Small intestine (tissue), 7 donors: ENCODE data around the gene EID3. TPM values are rescaled to one million over a fixed set of nuclear protein-coding genes. Genes with fewer than 3 reads are reported as not detected.
A peak's percentile ranks its signal among the peaks of the same experiment; 100 is the strongest.
"Not testable (repeated sequence)": the region's sequence is repeated elsewhere in the genome, so short reads cannot be mapped to it uniquely, and the experiment has no call there.

Source experiments
- DNase-seq, 2 donors: peaks; one replicate each; pipeline versions ENCODE4 v3.0.0 to v3.0.0-alpha.2; 2013
- FAIRE-seq: peaks from 2 replicates; lab custom pipeline; 2012; peaks lifted over from hg19 to GRCh38; lab: Jason Lieb, UNC
- H3K27ac ChIP-seq, 3 donors: one replicate each; pipeline ENCODE4 v1.5.1; 2013; ENCODE audit warnings: low read length in 2 of 3, mild to moderate bottlenecking in 2 of 3, control low read depth in 1 of 3, inconsistent platforms in 1 of 3, low read depth in 1 of 3, moderate library complexity in 1 of 3
- H3K27me3 ChIP-seq, 3 donors: one replicate each; pipeline ENCODE4 v1.6.1; 2013; ENCODE audit warnings: low read length in 3 of 3, inconsistent platforms in 1 of 3; ENCODE audit not compliant: control insufficient read depth in 3 of 3, insufficient read depth in 3 of 3
- H3K36me3 ChIP-seq, 3 donors: one replicate each; pipeline ENCODE4 v1.6.1; 2013; ENCODE audit warnings: low read length in 3 of 3, inconsistent platforms in 1 of 3, low read depth in 1 of 3, mild to moderate bottlenecking in 1 of 3, moderate library complexity in 1 of 3; ENCODE audit not compliant: control insufficient read depth in 3 of 3, insufficient read depth in 2 of 3
- H3K4me1 ChIP-seq, 3 donors: one replicate each; pipeline ENCODE4 v1.6.1; 2013; ENCODE audit warnings: low read length in 2 of 3, inconsistent platforms in 1 of 3, low read depth in 1 of 3, mild to moderate bottlenecking in 1 of 3, moderate library complexity in 1 of 3; ENCODE audit not compliant: control insufficient read depth in 3 of 3, insufficient read depth in 2 of 3
- H3K4me3 ChIP-seq, 3 donors: one replicate each; pipeline ENCODE4 v1.5.1; 2013; ENCODE audit warnings: low read length in 3 of 3, control low read depth in 1 of 3, inconsistent platforms in 1 of 3, low read depth in 1 of 3, mild to moderate bottlenecking in 1 of 3, moderate library complexity in 1 of 3
- H3K9me3 ChIP-seq, 2 donors: one replicate each; pipeline ENCODE4 v1.6.1; 2013; ENCODE audit warnings: low read depth in 1 of 2, low read length in 1 of 2; ENCODE audit not compliant: control insufficient read depth in 2 of 2, insufficient read depth in 1 of 2
- whole genome bisulfite sequencing, 3 donors: extraction: QIAGEN DNeasy Blood & Tissue Kit; methylation state at CpG; one replicate each; pipeline ENCODE4 v1.1.7; 2013; 5-methylcytosine and 5-hydroxymethylcytosine counted together
- polyA plus RNA-seq, 4 donors: library from polyadenylated mRNA; stranded (reverse) in 3 of 4; unstranded in 1 of 4; fragments of 200-250 nt in 3 of 4; fragments of 120-200 nt in 1 of 4; gene quantifications; one replicate each; pipeline versions ENCODE4 v1.2.1 to v1.2.3, GENCODE V29; 2013
- donor health status: healthy with polysubstance abuse.
- donor health status: control.
- donor health status: control.
- donor health status: Bipolar disorder and iron deficiency.
- donor health status: healthy.

Gene EID3
- polyA plus RNA-seq, 4 donors: 0.54 to 1.6 (median 0.87) TPM

DNA sequence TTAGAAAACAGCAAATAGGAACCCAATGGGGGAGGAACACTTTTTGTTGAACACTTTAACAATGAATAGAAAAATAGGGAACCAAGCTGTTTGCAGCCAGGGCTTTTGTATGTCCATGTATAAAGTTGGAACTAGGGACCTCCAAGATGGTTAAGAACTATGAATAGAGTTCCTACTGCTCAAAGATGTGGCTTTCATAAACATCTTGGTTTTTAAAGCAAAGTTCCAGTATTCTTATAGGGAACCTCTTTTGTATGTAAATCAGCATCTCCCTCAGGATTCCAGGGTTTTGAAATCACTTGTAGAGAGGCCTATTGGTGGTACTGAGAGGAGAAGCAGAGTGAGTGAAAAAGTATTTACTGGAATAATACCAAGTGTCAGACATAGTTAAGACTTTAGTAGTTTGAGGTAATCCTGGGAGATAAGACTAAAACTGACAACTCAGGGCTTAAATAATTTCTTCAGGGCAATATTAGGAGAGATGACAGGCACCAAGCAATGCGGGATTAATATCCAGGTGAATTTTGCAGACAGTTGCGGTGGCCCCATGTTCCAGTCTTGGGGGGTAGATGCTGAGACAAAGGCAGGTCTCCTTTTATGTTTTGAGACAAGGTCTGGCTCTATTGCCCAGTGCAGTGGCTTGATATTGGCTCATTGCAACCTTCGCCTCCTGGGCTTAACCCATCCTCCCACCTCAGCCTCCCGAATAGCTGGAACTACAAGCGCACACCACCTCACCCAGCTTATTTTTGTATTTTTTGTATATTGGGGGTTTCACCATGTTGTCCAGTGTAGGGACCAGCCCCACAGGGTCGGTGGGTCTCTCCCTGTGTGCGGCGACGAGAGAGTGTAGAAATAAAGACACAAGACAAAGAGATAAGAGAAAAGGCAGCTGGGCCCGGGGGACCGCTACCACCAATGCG is 10.4 kb upstream of the EID3 start:
- no peak for FAIRE-seq
- Histone ChIP-seq H3K4me1 (peaks cover 2 to 7% (median 4%) of the 10 kb centered on the region in 3 donors), H3K36me3 (peaks cover 9 to 18% (median 16%) of the 10 kb centered on the region in 3 donors), H3K27ac (no peak overlapping the region), H3K27me3 (no peaks in the 10 kb centered on the region), H3K9me3 (no peaks in the 10 kb centered on the region), H3K4me3 (no peak overlapping the region)
- no peak for DNase-seq
- 95 to 98% (median 97%) methylated on average over 12 of the region's 12 CpGs for WGBS, 3 donors

DNA sequence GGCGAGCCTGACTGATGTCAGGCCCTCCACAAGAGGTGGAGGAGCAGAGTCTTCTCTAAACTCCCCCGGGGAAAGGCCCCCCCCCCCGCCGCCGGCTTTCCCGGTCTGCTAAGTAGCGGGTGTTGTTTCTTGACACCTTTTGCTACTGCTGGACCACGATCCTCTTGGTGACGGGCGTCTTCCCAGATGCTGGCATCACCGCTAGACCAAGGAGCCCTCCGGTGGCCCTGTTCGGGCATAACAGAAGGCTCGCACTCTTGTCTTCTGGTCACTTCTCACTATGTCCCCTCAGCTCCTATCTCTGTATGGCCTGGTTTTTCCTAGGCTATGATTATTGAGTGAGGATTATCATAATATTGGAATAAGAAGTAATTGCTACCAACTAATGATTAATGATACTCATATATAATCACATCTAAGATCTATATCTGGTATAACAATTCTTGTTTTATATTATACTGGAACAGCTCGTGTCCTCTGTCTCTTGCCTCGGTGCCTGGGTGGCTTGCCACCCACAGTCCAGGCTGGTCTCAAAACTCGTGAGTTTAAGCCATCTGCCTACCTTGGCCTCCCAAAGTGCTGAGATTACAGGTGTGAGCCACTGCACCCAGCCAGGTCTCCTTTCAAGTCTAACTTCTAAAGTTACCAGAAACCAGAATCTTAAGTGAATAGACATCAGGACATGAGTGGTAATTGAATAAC is 9.2 kb upstream of the EID3 start:
- not testable (repeated sequence) for H3K27me3 ChIP-seq, H3K9me3 ChIP-seq, H3K4me3 ChIP-seq, H3K27ac ChIP-seq, H3K4me1 ChIP-seq, FAIRE-seq
- H3K36me3 ChIP-seq: peaks cover 9 to 18% (median 16%) of the 10 kb centered on the region in 3 donors
- peak; percentile 21 to 35 for DNase-seq
- WGBS, 3 donors: 76 to 93% (median 81%) methylated on average over 11 to 16 of the region's 17 CpGs

DNA sequence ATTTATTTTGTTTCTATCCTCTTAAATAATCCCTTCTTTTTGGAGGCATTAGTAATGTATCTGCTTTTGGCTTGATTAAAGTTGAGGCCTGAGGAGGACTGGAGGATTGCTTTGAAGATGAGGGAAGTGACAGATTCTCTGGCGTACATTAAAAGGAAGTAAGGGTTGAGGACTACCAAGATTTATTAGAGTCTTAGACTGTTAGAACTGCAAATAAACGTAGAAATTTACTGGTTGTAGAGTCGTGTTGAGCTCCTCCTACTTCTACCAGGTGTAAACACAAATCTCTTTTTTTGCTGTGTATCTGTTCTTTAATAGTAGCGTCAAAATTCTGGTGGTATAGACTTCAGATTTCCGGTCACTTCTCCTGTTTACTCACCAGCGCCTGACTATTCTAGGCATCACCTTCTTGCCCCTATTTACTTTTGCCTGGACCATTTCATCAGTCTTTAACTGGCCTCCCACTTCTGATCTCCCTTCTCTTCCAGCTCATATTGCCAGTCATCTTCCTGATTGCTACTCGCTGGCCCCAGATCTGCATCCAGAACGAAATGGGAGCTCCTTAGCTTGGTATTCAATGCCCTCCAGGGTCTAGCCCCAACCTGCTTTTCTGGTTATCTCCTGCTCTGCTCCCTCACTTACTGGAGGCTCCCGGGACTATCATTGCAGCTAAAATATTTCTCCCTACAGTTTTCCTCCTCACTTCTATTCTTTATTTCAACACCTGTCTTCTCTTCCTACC is 8.4 kb upstream of the EID3 start:
- DNase-seq (no peak), FAIRE-seq (no peak)
- no peaks in the 10 kb centered on the region for H3K9me3 ChIP-seq
- WGBS, 3 donors: 74 to 80% (median 78%) methylated on average over 9 of the region's 9 CpGs
- peaks cover 9 to 18% (median 16%) of the 10 kb centered on the region in 3 donors for H3K36me3 ChIP-seq
- H3K4me3 ChIP-seq: no peak overlapping the region
- H3K27me3 ChIP-seq: no peaks in the 10 kb centered on the region
- peaks cover 0 to 4% (median 2%) of the 10 kb centered on the region in 3 donors for H3K4me1 ChIP-seq
- H3K27ac ChIP-seq: no peak overlapping the region

DNA sequence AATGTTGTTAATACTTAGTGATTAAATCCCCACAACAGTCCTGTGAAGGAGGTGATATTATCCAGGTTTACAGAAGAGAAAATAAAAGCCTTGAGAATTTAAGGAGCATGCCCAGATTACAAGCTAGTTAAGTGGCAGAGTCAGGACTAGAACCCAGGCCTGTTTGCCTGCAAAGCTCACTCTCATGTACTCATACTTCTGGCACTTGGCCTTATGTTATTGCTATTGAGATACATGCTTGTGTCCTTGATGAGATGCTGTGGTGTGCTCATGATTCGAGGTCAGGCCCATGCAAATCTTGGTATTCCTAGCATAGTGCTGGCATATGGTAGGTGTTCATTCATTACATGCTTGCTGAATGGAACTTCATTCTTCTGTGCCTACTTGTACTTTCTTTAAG is 7.6 kb upstream of the EID3 start:
- no peak for FAIRE-seq
- H3K4me3 ChIP-seq: no peak overlapping the region
- peaks cover 9 to 16% (median 16%) of the 10 kb centered on the region in 3 donors for H3K36me3 ChIP-seq
- no peaks in the 10 kb centered on the region for H3K9me3 ChIP-seq
- no peak overlapping the region for H3K27ac ChIP-seq
- no peaks in the 10 kb centered on the region for H3K27me3 ChIP-seq
- H3K4me1 ChIP-seq: peaks cover 0 to 4% (median 0%) of the 10 kb centered on the region in 3 donors
- no peak for DNase-seq
- WGBS, 3 donors: 84 to 96% (median 87%) methylated on average over 1 of the region's 1 CpG

GRCh38 chr12:104296718-104297117 is 6.8 kb upstream of the EID3 start:
- H3K36me3 ChIP-seq: peaks cover 9 to 16% (median 13%) of the 10 kb centered on the region in 3 donors
- no peak overlapping the region for H3K4me3 ChIP-seq
- 30 to 76% (median 40%) methylated on average over 4 of the region's 4 CpGs for WGBS, 3 donors
- no peak overlapping the region for H3K27ac ChIP-seq
- no peak for FAIRE-seq
- DNase-seq: peak in 1 of 2 donors; percentile 64
- peaks cover 0 to 4% (median 0%) of the 10 kb centered on the region in 3 donors for H3K4me1 ChIP-seq
- no peaks in the 10 kb centered on the region for H3K9me3 ChIP-seq
- H3K27me3 ChIP-seq: no peaks in the 10 kb centered on the region

GRCh38 chr12:104297477-104298113 is 5.9 kb upstream of the EID3 start:
- Histone ChIP-seq H3K27ac (peak overlapping the region in 1 of 3 donors; percentile 11), H3K4me1 (peaks cover under 1 to 4% (median 1%) of the 10 kb centered on the region in 3 donors), H3K9me3 (no peaks in the 10 kb centered on the region), H3K27me3 (no peaks in the 10 kb centered on the region), H3K4me3 (no peak overlapping the region), H3K36me3 (peaks cover 9 to 14% (median 9%) of the 10 kb centered on the region in 3 donors)
- FAIRE-seq (no peak), DNase-seq (peak in 1 of 2 donors; percentile 27)
- whole genome bisulfite sequencing, 3 donors: 80 to 89% (median 84%) methylated on average over 10 of the region's 10 CpGs

DNA sequence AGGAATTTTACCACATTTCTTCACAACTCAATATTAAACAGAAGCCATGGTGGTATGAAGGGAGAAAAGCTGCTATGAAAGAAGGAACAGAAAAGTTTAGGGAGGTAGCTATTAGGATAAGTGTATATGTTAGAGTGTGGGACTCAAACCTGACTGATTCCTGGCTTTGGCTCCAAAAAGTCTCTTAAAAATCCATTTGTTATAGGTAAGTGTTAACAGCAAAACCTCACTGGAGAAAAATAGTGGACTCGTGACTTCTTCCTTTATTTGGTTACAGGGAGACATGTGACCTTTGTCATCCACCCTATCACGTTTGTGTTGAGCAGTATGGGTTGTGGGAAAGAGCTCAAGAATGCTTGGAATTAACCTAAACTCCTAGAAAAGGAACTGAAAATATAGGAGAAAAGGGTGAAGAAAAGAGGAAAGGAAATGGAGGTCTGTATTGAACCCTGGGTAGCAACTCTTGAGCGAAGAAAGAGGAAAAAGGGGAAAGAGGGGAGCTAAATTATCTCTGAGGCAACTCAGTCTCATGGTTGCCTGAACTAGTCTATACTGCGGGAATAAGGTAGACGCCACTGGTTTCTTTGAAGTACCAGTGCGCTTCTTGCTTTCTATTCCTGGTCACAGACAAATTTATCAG is 3.6 kb upstream of the EID3 start:
- Histone ChIP-seq H3K9me3 (no peaks in the 10 kb centered on the region), H3K4me3 (no peak overlapping the region), H3K27me3 (no peaks in the 10 kb centered on the region), H3K4me1 (peaks cover 4 to 12% (median 11%) of the 10 kb centered on the region in 3 donors), H3K36me3 (peaks cover 2 to 8% (median 6%) of the 10 kb centered on the region in 3 donors), H3K27ac (peak overlapping the region in 2 of 3 donors; percentile 18 to 30)
- FAIRE-seq: no peak
- DNase-seq: peak; percentile 28 to 36
- WGBS, 3 donors: 70 to 73% (median 73%) methylated on average over 6 of the region's 6 CpGs
